HG03342 (cell line): Measurements from ENCODE around the gene GABRB2.
"Not testable (repeated sequence)": the region's sequence is repeated elsewhere in the genome, so short reads cannot be mapped to it uniquely, and the experiment has no call there.

Experiments used
- ATAC-seq: cut with Tn5 transposase; IDR thresholded peaks from one replicate; pipeline ENCODE4 v1.9.1; 2021; ENCODE audit warnings: mild to moderate bottlenecking, moderate library complexity; ENCODE audit not compliant: unreplicated experiment

GABRB2 gene

GRCh38 chr5:161256957-161257356, 289.6 kb downstream of the GABRB2 start:
- ATAC-seq: no peak

GRCh38 chr5:161252955-161253354, 293.6 kb downstream of the GABRB2 start:
- not testable (repeated sequence) for ATAC-seq

DNA sequence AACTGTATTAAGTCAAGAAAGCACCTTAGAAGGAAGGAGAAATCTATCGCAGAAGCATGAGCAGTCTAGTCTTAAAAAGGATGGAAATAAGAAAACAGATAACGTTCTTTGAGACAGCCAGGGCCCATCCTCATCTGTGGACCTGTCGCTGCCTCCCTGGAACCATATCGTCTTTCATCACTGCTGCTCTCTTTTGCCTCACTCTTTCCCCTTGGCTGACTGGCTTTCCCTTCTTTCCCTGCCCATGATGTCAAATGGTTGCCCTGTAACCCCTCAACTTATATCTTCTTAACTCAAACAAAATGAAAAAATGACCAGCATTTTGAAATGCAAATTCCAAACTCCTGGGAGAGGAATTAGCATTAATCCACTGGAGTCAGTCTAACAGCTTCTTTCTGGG, 299.8 kb downstream of the GABRB2 start:
- ATAC-seq: no peak

GRCh38 chr5:161245846-161246245, 300.7 kb downstream of the GABRB2 start:
- not testable (repeated sequence) for ATAC-seq
